Transverse colon (tissue), 4 donors: ENCODE results near the gene WDR48. TPM values are rescaled to one million over a fixed set of nuclear protein-coding genes. Genes with fewer than 3 reads are reported as not detected.

ENCODE experiments used
- DNase-seq: peaks from one replicate; pipeline ENCODE4 v3.0.0-alpha.2; 2019
- H3K27ac ChIP-seq, 4 donors: fragments of 200-600 bp; sonication (generic); 2 replicates each; pipeline ENCODE4 v1.5.1; 2016 to 2018; ENCODE audit warnings: inconsistent platforms in 4 of 4
- H3K27me3 ChIP-seq: fragments of 200-600 bp; sonication (generic); 2 replicates; pipeline ENCODE4 v1.5.1; 2017; ENCODE audit warnings: inconsistent platforms
- H3K36me3 ChIP-seq, 4 donors: fragments of 200-600 bp; sonication (generic); 2 replicates each; pipeline ENCODE4 v1.5.1; 2017 to 2019; ENCODE audit warnings: inconsistent platforms in 4 of 4
- H3K4me1 ChIP-seq, 4 donors: fragments of 200-600 bp; sonication (generic); 2 replicates each; pipeline ENCODE4 v1.5.1; 2017 to 2020; ENCODE audit warnings: inconsistent platforms in 4 of 4
- H3K4me3 ChIP-seq, 4 donors: fragments of 200-600 bp; sonication (generic); 1 replicate in 1 of 4; 2 replicates in 3 of 4; pipeline versions ENCODE4 v1.5.1 to v1.6.1; 2017 to 2019; ENCODE audit warnings: inconsistent platforms in 4 of 4
- H3K9me3 ChIP-seq, 2 donors: fragments of 200-600 bp; sonication (generic); 2 replicates each; pipeline ENCODE4 v1.5.1; 2017 to 2019; ENCODE audit warnings: inconsistent platforms in 2 of 2
- EP300 ChIP-seq: sonication (generic); formaldehyde crosslinking; IDR thresholded peaks from one replicate; pipeline ENCODE4 v1.6.1; 2017; ENCODE audit warnings: antibody characterized with exemption, low read depth
- POLR2A ChIP-seq: fragments of 450-650 bp; IDR thresholded peaks from one replicate; pipeline ENCODE4 v1.6.1; 2016; ENCODE audit warnings: antibody characterized with exemption, mild to moderate bottlenecking, moderate library complexity
- POLR2AphosphoS5 ChIP-seq, 3 donors: sonication (generic); formaldehyde crosslinking; IDR thresholded peaks; one replicate each; pipeline ENCODE4 v1.6.1; 2016; ENCODE audit warnings: antibody characterized with exemption in 3 of 3
- WGBS, 2 donors: methylation state at CpG; one replicate each; pipeline ENCODE4 v1.1.5; 2018; ENCODE audit warnings: low coverage in 1 of 2; 5-methylcytosine and 5-hydroxymethylcytosine counted together
- in situ Hi-C, 4 donors: fragments of 200-750 bp; cut with MboI; loops; one replicate each; pipeline versions ENCODE4 v1.15.0 to v1.15.1; 2017; ENCODE audit warnings: low sequenced_read_pairs in 3 of 4, low pct_ligation_motif_present in 1 of 4, low pct_unique_long_range_greater_than_20kb in 1 of 4
- intact Hi-C: fragments of 100-400 bp; cut with DNase I; formaldehyde crosslinking; loops from one replicate; pipeline ENCODE4 v1.15.1; 2023; ENCODE audit warnings: low total_unique reads
- total RNA-seq, 4 donors: library from RNA; depleted of rRNA; stranded (reverse); fragments of >200 nt; gene quantifications; one replicate each; pipeline ENCODE4 v1.1.0, GENCODE V29; 2016
- TF ChIP-seq, protein P1 (sequence below), 5 experiments: fragments of 200-600 bp in 3 of 5; fragments of 450-650 bp in 2 of 5; sonication (generic) in 3 of 5; IDR thresholded peaks; 1 replicate in 2 of 5; 2 replicates in 3 of 5; pipeline ENCODE4 v1.5.1; 2016 to 2017; ENCODE audit warnings: antibody characterized with exemption in 5 of 5, inconsistent platforms in 3 of 5, mild to moderate bottlenecking in 2 of 5, moderate library complexity in 1 of 5

Gene WDR48
- total RNA-seq, 4 donors from 2014 or later = 31.0 to 47.6 (median 36.2) TPM

DNA sequence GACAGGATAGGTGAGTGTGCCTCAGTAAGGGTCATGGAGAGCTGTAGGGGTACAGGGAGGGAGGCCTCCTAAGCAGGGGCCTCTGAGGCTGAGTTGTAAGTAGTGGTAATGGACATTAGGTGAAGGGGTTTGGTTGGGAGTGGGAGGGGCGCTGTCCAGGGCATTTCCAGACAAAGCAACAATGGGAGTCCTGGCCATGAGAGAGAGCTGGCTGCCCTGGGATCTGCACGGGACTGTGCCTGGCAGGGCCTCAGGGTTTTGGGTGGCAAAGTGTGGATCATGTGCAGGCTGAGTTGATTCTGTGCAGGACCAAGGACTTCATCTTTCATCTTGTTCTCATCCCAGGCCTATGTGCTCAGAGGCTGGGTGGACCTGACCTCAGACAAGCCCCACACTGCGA is 60.3 kb downstream of the WDR48 start:
- no peaks in the 10 kb centered on the region for H3K27me3 ChIP-seq
- TF ChIP-seq POLR2A = no peak
- TF ChIP-seq, protein P1, sequence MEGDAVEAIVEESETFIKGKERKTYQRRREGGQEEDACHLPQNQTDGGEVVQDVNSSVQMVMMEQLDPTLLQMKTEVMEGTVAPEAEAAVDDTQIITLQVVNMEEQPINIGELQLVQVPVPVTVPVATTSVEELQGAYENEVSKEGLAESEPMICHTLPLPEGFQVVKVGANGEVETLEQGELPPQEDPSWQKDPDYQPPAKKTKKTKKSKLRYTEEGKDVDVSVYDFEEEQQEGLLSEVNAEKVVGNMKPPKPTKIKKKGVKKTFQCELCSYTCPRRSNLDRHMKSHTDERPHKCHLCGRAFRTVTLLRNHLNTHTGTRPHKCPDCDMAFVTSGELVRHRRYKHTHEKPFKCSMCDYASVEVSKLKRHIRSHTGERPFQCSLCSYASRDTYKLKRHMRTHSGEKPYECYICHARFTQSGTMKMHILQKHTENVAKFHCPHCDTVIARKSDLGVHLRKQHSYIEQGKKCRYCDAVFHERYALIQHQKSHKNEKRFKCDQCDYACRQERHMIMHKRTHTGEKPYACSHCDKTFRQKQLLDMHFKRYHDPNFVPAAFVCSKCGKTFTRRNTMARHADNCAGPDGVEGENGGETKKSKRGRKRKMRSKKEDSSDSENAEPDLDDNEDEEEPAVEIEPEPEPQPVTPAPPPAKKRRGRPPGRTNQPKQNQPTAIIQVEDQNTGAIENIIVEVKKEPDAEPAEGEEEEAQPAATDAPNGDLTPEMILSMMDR (IDR thresholded peaks at IDR 0.05) = no peak
- no peak for TF ChIP-seq POLR2AphosphoS5 (IDR thresholded peaks at IDR 0.05)
- TF ChIP-seq EP300 = no peak
- H3K4me3 ChIP-seq = no peak overlapping the region
- DNase-seq = no peak
- no peaks in the 10 kb centered on the region for H3K36me3 ChIP-seq
- WGBS, 2 donors = 84 to 100% methylated on average over 3 of the region's 3 CpGs
- H3K9me3 ChIP-seq = no peaks in the 10 kb centered on the region
- intact Hi-C loops = no loop called here
- in situ Hi-C loops = no loop called here
- peaks cover 5 to 11% (median 7%) of the 10 kb centered on the region in 4 donors for H3K4me1 ChIP-seq
- H3K27ac ChIP-seq = no peak overlapping the region

DNA sequence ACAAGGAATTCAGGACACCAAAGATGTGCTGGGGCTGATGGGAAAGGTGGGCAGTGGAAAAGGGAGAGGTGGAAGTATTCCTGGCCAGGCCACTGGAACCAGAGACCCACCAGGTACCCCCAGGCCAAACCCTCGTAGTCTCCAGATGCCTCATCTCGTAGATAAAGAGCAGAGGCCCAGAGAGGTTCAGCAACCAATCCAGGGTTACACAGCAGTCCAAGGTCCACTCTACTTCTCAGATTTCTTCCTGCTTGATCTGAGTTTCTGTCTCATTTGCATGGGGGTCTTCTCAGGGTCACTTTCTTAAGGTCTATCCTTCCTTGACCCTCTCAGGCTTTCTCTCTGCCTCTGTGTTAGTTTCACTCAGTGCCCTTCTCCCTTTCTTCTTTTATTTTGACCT is 60.7 kb downstream of the WDR48 start:
- intact Hi-C loops = no loop called here
- no peaks in the 10 kb centered on the region for H3K27me3 ChIP-seq
- H3K36me3 ChIP-seq = no peaks in the 10 kb centered on the region
- in situ Hi-C loops = no loop called here
- no peak for TF ChIP-seq POLR2A
- no peak for TF ChIP-seq POLR2AphosphoS5 (IDR thresholded peaks at IDR 0.05)
- TF ChIP-seq EP300 = no peak
- TF ChIP-seq, protein P1 (IDR thresholded peaks at IDR 0.05) = no peak
- no peak overlapping the region for H3K27ac ChIP-seq
- peaks cover 5 to 11% (median 7%) of the 10 kb centered on the region in 4 donors for H3K4me1 ChIP-seq
- no peaks in the 10 kb centered on the region for H3K9me3 ChIP-seq
- DNase-seq = no peak
- 91% methylated on average over 2 of the region's 2 CpGs; no CpG with 5 or more reads in 1 of the 2 donors for WGBS, 2 donors
- H3K4me3 ChIP-seq = no peak overlapping the region

DNA sequence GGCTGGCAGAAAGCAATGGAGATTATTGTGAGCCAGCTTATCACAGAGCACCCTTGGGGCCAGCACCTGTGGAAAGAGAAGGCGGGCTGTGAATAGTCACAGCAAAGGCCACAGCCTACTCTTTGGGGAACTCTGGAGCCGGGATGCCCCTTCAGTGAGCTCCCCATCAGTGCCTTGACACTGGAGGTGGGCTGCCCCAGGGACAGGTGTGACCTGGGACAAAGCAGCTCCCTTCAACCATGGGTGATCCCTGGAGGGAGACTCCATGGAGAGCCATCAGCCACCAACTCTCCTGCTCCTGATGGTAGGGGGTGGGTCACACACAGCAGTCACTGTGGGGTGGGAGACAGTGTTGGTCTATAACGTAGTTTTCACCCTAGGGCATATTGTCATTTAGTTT is 61.5 kb downstream of the WDR48 start:
- Histone ChIP-seq H3K36me3 (no peaks in the 10 kb centered on the region), H3K4me3 (no peak overlapping the region), H3K27me3 (no peaks in the 10 kb centered on the region), H3K27ac (no peak overlapping the region), H3K9me3 (no peaks in the 10 kb centered on the region), H3K4me1 (peaks cover under 1 to 6% (median 2%) of the 10 kb centered on the region in 4 donors)
- WGBS, 2 donors = 80 to 86% methylated on average over 1 to 3 of the region's 3 CpGs
- no peak for DNase-seq
- in situ Hi-C loops (no loop called here), intact Hi-C loops (no loop called here)
- TF ChIP-seq EP300 = no peak
- TF ChIP-seq, protein P1 (IDR thresholded peaks at IDR 0.05) = no peak
- TF ChIP-seq POLR2A = no peak
- TF ChIP-seq POLR2AphosphoS5 (IDR thresholded peaks at IDR 0.05) = no peak

DNA sequence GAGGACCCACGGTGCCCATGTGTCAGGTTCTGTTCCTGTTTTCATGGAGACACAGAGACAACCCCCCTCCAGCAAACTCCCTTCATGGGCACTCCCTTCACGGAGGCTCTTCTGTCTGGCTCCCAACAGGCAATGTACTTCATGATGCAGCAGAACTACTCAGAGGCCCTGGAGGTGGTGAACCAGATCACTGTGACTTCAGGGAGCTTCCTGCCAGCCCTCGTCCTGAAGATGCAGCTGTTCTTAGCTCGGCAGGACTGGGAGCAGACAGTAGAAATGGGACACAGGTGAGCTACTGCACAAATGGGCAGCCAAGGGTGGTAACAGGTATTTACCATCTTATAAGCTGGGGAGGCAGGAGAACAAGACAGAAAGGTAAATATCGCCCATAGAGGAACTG is 62.6 kb downstream of the WDR48 start:
- intact Hi-C loops = no loop called here

More for the DNA sequence above, 62.6 kb downstream of the WDR48 start:
- DNase-seq = no peak
- H3K4me3 ChIP-seq = no peak overlapping the region
- H3K36me3 ChIP-seq = no peaks in the 10 kb centered on the region
- H3K27ac ChIP-seq = no peak overlapping the region
- H3K9me3 ChIP-seq = no peaks in the 10 kb centered on the region
- in situ Hi-C loops = no loop called here
- no peaks in the 10 kb centered on the region for H3K27me3 ChIP-seq
- TF ChIP-seq EP300 (no peak), POLR2A (no peak), POLR2AphosphoS5 (IDR thresholded peaks at IDR 0.05) (no peak)
- TF ChIP-seq, protein P1 (IDR thresholded peaks at IDR 0.05) = no peak
- H3K4me1 ChIP-seq = no peaks in the 10 kb centered on the region
- WGBS, 2 donors = 79 to 100% methylated on average over 1 to 5 of the region's 5 CpGs
